HL-60 (cell line): ENCODE data around the gene FTO.

Source experiments
- POLR2AphosphoS5 ChIP-seq: IDR thresholded peaks from 2 replicates; pipeline ENCODE4 v1.6.1; 2012; ENCODE audit warnings: low read depth
- SPI1 ChIP-seq: IDR thresholded peaks from 2 replicates; pipeline ENCODE4 v1.6.1; 2012; ENCODE audit warnings: low read depth, mild to moderate bottlenecking, borderline replicate concordance
- TF ChIP-seq, protein P1 (sequence below): IDR thresholded peaks from one replicate; pipeline ENCODE4 v1.5.1; 2011; ENCODE audit warnings: low read length, control low read depth, inconsistent platforms; ENCODE audit not compliant: insufficient read depth

DNA sequence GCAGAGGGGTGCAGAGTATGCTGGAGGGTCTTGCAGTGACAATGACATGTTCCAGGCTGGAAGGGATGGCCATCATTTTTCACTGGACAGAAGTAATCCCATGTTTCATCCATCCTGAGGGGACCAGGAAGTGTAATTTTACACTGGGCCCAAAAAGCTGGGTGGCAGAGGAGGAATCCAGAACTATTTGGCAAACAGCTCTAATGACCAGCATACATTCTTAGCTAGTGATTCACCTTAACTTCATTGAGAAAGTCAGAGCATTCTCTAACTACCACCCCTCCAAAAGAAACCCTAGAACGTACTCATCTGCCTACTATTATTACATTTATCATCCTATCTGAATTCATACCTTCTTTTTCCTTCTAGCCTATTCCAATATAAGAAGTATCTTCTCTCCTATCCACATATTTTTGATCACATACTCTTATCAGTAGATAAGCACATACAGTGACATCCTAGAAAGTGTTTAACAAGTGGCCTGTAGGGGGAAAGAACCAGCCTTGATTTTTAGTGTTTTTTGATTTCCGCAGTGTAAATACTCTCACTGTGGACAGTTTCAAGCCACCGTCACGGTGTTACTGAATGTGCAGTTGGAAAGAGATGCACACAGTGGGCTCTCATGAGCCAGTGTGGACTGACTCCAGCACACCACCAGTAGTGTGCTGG lies 118.1 kb downstream of the FTO start:
- TF ChIP-seq, protein P1, sequence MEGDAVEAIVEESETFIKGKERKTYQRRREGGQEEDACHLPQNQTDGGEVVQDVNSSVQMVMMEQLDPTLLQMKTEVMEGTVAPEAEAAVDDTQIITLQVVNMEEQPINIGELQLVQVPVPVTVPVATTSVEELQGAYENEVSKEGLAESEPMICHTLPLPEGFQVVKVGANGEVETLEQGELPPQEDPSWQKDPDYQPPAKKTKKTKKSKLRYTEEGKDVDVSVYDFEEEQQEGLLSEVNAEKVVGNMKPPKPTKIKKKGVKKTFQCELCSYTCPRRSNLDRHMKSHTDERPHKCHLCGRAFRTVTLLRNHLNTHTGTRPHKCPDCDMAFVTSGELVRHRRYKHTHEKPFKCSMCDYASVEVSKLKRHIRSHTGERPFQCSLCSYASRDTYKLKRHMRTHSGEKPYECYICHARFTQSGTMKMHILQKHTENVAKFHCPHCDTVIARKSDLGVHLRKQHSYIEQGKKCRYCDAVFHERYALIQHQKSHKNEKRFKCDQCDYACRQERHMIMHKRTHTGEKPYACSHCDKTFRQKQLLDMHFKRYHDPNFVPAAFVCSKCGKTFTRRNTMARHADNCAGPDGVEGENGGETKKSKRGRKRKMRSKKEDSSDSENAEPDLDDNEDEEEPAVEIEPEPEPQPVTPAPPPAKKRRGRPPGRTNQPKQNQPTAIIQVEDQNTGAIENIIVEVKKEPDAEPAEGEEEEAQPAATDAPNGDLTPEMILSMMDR, result no peak
- TF ChIP-seq POLR2AphosphoS5, result no peak
- TF ChIP-seq SPI1, result no peak
